DLD1 (cell line): ENCODE results near the gene ANKFN1.

Experiments
- in situ Hi-C: cut with HindIII; loops from 2 replicates; pipeline ENCODE4 v1.10.0; 2017; ENCODE audit warnings: low sequenced_read_pairs

Gene ANKFN1

DNA sequence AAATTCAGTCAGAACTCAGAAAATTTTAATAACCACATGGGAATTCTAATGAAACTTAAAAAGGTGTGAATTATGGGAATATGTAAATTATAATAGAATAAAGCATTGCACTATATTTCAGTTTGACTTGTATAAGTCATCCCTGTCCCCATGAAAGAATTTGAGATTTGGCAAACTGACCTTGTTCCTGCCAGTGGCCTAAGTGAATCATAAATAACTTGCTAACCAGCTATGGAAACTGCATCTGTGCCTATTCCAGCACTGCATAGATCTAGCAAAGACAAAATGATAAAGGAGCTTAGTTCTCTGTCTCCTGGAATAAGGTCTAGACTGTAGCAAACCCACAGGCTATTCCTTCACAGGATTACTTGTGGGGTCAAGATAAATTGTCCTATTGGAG is 333.5 kb downstream of the ANKFN1 start:
- in situ Hi-C loops, result no loop called here

DNA sequence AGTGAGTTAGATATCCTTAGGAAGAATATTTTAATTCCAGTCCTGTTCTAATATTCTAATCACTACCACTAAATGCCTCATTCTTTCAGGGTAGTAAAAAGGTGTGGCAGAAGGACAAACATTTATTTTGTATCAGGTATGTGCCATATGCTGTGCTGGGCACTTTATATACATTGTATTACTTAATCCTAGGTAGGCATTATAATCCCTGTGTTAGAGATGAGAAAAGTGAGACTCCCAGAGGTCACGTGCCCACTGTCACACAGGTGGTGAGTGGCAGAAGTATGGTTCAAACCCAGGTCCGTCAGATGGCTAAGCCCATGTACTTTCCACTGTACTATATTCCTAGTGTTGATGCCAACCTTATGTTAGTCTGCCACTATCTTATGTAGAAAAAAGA is 335.5 kb downstream of the ANKFN1 start:
- in situ Hi-C loops, result no loop called here

DNA sequence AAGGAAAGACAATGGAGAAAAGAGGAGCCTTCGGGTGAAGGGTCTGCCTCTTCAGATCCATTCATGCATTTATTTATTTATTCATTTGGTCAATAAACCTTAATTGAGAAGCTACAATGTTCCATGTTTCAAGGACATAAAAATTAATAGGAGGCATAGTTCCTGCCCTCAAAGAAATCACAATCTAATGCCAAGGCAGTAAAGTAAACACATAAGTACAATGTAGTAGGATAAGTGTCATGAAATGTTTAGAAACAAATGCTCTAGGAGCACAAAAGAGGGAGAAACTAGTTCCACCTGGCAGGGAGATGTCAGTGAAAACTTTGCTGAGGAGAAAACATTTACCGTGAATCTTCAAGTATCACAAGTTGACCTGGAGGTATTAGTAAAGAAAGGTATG is 336.7 kb downstream of the ANKFN1 start:
- in situ Hi-C loops, result loop anchor here (5.0 kb wide), 1 partner anchor 92 kb away; no protein-coding TSS in a partner anchor

DNA sequence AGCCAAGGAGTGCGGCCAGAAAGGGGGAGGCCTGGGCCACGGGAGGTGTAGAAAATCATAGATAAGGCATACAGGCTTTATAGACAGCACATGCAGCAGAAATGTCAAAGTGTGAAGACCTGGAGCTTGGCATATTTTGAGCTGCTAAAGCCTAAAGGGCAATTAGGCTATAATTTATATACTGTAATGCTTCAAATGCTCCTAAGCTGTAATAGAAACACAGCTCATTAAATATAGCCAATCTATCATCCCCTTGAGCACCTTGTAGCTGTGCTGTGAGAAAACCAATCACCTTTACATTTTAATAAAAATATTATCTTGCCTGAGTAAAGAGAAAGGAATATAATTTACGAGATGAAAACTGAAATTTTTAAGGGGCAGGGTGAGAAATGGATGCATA is 342.3 kb downstream of the ANKFN1 start:
- in situ Hi-C loops, result no loop called here

DNA sequence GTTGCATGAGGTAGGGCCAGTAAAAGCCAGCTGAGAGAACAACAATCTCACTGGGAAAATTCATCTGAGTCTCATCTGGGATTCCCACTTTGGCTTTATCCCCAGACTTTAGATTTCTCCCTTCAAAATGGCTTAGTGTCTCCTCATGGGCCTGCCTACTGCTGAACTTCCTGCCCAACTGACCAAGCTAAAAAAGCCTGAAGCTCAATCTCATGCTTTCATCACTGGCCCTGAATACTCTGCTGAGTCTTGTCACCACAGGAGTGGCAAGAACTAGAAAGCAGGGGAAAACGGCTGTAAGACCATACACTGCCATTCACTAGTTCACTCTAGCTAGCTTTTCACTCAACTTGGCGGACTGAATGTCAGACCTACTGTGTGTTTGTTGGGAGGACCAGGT is 343.9 kb downstream of the ANKFN1 start:
- in situ Hi-C loops, result no loop called here

DNA sequence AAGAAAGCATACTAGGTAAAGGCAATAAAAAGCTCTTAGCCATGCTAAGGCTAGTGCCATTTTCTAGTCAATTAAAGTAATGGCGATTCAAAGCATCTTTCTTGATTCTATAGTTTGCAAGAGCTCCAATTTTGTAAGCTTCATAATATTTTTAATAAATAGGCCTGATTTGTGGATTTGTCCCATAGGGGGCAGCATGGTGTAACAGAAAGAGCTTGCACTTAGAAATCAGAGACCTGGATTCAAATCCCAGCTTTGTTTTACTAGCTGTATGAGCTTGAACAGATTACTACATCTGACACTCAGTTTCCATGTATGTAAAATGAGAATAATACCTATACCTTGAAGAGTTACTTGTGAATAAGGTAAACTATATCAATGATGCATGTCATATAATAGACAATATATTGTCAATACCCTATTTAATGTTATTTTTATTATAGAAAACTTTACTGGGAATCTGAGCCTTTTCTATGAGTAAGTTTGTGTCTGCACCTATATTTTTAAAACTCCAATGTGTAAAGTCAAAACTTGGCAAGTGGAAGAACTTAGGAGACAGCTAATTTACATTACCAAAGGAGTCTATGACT is 346.6 kb downstream of the ANKFN1 start:
- in situ Hi-C loops, result no loop called here

DNA sequence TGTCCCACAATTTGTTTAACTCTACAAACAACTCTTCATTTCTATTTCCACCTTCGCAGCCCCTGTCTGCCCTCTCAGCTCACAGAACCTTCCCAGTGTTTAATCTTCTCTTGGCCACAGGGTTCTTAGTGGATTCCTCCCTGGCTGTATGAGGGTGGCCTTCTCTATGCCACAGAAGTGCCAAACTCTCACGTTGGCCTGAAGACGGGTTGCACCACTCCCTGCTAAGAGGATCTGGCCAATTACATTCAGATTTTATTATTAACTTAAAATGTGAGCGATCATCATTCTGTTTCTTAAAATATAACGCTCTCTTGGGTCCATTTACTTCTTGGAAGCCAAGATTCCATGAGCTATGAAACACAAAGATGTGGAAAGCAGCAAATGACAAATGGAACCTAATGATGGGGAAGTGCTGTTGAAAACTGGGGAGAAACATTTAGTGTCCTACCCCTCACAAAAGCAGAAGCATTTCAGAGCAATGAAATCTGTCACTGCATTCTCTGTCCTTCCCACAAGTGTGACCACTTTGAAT is 348.9 kb downstream of the ANKFN1 start:
- in situ Hi-C loops, result no loop called here

DNA sequence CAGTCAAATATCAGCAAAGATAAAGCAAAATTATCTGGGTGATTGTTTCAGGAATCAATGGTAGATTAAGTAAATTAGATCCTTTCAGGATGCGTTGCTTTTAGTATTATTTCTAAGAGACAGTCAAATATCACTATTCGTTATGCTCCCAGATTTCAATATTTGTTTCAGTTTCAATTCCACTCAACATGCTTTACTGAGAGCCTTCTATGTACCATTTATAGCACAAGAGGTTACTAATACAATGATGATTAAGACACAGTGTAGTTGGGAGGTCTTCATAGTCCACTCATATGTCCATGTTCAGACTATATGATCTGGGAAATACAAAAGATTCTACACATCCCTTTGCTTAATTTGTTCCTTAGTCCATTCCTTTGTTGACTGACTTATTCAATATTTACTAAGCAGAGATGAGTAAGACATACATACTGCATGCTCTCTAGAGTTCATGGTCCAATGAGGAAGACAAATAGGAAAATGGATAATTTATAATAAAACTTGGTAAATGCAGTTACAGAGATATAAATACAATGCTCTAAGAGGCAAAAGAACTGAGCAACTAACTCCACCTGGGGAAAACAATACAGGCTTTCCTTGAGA is 352.0 kb downstream of the ANKFN1 start:
- in situ Hi-C loops, result no loop called here

DNA sequence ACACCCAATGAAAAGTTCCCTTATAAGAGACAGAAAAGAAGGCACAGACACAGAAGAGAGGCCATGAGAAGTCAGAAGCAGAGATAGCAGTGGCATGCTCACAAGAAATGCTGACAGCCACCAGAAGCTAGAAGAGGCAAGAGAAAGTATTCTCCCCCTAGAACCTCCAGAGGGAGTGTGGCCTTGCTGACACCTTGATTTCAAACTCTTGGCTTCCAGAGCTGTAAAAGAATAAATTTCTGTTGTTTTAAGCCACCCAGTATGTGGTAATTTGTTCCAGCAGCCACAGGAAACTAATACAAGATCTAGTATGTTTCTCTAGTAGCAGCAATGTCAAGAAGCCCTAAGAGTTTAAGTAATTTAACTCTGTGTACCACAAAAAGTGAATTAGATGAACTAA is 353.1 kb downstream of the ANKFN1 start:
- in situ Hi-C loops, result no loop called here

DNA sequence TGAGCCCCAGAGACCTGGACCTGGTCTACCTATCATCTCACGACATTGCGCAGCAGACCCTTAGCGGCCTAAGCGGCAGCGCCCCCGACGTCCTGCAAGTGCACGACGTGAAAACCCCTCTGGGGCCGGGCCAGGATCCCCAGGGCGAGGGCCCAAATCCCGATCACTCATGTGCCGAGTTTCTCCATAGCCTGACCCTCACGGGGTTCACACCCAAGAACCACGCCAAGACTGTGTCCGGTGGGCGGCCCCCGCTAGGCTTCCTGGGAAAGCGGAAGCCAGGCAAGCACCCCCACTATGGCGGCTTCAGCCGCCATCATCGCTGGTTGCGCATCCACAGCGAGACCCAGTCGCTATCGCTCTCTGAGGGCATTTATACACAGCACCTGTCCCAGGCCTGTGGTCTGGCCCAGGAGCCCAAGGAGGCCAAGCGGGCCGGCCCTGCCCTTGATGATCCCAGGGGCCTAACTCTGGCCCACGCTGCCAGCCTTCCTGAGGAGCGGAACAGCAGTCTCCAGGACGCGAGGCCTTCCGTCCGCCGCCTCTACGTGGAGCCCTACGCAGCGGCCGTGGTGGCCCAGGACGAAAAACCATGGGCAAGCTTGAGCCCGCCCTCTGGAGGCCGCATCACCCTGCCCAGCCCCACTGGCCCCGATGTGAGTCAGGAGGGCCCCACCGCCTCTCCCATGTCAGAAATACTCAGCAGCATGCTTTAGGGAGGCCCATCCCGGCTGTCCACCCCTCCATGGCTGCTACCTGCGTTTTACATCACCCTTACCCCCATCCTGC is 357.5 kb downstream of the ANKFN1 start:
- in situ Hi-C loops, result no loop called here

DNA sequence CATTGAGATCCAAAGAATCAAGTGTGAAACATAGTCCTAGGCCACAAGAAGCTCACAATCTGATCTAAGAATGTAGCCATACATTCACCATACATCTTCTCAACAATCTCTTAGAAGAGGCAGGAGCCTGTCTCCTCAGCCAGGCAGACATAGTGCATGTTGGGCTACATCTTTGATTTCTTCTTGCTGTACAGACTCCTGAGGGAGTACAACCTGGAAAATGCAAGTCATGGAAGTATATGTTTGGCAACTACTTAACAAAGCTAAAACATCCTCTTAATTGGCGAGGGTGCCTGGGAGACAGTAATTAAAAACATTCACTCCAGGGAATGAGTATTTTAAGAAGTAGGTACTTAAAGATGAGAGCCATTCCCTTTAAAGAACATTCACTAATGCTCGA is 361.0 kb downstream of the ANKFN1 start:
- in situ Hi-C loops, result no loop called here

DNA sequence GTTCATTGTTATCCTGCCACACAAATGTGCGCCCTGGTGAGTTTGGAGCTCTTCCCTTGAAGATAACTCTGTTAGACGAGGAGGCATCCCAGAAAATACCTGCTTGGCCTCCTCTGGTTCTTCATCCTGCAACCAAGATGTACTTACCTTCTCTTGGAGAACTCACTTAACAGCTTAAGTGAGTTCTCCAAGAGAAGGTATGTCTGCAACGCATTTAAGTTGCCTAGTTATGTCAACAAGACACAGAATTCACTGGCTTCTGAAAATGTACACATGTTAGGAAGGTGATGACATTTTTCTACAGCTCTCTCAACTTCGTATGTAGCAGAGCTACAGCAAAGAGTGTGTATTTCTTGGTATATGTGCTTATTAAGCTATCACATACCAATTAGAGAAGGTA is 361.6 kb downstream of the ANKFN1 start:
- in situ Hi-C loops, result no loop called here

DNA sequence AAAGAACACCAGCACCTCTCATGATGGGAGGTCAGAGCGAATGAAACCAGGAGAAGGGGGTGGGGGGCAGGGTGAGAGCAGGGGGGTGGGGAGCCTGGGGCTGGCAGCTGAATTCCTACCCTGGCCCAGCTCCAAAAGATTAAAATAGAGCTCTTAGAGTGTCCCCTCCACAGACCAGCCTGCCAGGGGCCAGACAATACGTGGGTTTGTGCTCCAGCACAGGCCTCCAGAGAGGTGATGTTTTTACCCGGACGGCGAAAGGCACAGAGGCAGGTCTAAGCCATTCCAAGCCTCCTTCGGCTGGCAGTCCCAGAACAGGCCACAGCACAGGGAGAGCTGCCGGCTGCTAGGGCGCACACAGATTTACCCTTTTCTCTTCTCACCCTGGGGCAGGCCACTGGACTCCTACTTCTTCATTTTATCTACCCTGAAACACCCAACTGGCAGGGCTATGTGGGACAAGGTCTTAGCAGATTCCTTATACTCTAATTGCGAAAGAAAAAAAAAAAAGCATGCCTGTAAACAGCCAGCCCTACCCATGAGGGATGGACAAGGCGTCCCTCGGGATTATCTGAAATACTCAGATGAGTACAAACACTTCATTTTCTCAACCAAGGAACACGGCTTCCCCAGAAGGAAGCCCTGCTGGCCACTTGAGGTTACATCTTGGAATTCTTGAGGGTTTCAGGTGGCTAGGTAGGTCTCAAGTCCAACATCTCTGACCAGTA is 368.3 kb downstream of the ANKFN1 start:
- in situ Hi-C loops, result no loop called here

DNA sequence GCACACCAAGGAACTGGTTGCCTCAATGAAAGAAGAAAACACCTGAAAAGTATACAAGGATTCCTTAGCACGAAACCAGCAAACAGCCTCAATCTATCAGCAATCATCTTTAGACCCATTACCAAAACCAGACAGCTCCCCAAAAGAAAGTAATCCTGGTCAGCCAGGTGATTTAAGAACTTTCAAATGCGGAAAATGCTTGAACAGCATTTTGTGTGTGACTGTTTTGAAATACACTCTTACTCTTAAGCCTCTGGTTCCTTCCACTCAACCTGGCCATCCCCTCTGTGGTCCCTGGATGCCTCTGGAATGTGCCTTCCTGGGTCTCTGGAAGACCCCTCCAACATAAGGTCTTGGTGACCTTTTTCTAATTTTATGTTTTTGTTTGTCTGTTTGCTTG is 369.8 kb downstream of the ANKFN1 start:
- in situ Hi-C loops, result no loop called here

DNA sequence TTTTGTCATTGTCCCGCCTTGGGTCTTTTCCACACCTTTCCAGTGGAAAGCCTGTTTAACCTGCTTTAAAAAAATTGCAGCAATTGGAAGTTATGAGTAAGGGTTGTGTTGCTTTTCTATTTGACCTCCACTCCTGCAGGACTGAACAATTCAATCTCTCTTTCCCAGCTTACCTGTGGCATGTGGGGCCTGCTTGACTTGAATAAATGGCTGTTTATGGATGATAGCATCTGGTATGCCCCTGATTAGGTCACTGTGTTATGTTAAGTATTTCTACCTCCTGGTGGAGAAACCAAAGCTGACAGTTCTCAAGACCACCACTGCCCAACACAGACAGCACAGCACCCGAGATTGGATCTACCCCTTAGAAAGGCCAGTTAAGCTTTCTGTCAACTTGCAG is 375.4 kb downstream of the ANKFN1 start:
- in situ Hi-C loops, result no loop called here

DNA sequence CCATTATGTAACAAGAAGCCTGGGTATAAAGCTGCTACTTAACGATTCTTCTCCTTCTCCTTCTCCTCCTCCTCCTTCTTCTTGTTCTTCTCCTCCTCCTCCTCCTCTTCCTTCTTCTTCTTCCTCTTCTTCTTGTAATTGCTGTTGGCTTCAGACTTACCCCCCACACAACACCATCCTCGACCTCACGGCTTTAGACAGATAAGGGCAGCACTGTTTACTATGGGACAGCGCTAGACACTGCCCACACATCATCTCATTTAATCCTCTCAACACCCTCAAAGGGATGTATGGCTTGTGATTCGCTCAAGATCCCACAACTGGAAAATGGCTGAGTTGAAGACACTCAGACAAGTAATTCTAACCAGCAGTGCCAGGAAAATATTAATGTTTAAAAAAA is 379.7 kb downstream of the ANKFN1 start:
- in situ Hi-C loops, result no loop called here

DNA sequence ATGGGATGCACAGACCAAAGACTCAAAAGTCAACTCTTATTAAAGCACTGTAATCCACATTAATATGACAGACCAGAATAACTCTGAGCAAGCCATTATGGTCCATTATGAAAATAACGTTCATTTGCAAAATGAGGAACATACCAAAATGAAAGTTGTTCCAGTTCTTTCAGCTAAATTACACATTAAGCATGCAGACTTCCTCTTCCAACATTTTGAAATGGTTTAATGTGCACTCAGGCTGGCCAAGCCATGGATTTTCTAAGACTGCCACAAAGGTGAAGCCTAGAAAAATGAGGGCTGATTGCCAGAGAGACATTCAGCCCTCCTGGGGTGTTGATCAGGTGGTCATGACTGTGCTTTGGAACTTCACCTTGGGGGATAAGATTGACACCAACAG is 383.5 kb downstream of the ANKFN1 start:
- in situ Hi-C loops, result no loop called here

DNA sequence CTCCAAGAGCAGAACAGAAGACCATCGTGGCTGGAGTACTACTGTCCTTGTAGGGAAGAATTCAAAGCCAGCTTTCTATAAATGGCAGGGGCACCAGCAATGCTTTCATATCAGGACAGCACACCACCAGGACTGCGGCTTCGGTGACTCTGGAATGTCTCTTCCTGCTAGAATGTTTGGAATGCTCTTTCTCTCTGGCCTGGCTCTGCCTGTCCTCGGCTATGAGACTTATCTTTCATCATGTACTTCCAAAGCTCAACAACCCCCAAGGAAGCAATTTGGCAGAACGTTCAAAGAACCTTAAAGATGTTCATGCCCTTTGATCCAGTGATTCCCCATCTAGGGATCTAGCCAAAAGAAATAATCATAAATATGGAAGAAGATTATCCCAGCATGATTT is 387.6 kb downstream of the ANKFN1 start:
- in situ Hi-C loops, result no loop called here

DNA sequence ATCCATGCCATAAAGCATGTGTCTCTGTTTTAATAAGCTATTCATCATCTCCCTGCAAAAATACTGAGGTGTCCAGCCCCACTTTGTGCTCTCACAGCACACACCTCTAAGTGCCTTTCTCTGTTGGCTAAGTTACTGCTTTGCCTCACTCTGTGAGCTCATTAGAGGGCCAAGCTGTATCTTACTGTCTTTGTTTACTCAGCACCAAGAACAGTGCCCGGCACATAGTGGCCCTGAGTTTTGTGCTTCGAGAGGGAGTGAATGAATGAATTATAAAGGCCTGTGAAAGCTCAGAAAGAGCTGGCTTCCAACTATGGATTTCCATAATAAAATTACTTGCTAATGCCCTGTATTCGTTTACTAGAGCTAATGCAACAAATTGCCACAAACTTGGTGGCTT is 390.0 kb downstream of the ANKFN1 start:
- in situ Hi-C loops, result no loop called here

DNA sequence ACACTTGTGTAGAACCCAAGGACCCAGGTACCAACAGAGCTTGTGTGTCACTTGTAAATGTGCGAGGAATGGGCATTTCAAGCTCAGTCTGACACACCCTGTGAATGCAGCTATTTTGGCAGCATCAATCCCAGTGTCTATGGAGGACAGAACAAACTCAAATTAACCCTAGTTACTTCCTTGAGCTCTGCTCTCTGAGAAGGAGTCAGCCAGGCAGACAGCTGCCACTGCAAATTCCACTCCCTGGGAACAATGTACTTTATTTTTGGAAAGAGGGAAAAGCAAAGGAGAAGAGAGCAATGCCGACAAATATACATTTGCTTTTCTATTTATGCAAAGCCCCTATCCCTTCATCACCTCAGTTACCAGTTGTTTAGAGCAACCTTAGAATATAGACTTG is 391.8 kb downstream of the ANKFN1 start:
- in situ Hi-C loops, result no loop called here

DNA sequence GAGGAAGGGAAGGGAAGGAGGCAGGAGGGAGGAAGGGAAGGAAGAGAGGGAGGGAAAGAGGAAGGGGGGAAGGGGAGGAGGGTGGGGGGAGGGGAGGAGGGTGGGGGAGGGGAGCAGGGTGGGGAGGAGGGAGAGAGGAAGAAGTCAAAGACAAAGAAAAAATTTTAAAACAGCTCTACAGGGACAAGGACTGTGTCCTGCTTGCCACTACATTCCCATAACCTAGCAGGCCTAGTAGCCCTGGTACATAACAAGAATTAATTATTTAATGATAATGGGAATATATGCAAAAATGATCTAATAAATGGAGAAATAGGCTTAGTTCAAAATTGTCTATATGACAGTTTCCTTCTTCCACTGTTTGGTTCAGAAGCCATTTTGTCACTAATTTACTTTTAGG is 392.7 kb downstream of the ANKFN1 start:
- in situ Hi-C loops, result no loop called here
